ENCODE results near the gene MBD3. TPM values are rescaled to one million over a fixed set of nuclear protein-coding genes. Genes with fewer than 3 reads are reported as not detected.
"Not testable (repeated sequence)": the region's sequence is repeated elsewhere in the genome, so short reads cannot be mapped to it uniquely, and the experiment has no call there.

The MBD3 gene
- total RNA-seq, 1 donor from 2014 or later, result 88.9 TPM

GRCh38 chr19:1534972-1535371, 57.7 kb downstream of the MBD3 start:
- DNase-seq, result no peak

DNA sequence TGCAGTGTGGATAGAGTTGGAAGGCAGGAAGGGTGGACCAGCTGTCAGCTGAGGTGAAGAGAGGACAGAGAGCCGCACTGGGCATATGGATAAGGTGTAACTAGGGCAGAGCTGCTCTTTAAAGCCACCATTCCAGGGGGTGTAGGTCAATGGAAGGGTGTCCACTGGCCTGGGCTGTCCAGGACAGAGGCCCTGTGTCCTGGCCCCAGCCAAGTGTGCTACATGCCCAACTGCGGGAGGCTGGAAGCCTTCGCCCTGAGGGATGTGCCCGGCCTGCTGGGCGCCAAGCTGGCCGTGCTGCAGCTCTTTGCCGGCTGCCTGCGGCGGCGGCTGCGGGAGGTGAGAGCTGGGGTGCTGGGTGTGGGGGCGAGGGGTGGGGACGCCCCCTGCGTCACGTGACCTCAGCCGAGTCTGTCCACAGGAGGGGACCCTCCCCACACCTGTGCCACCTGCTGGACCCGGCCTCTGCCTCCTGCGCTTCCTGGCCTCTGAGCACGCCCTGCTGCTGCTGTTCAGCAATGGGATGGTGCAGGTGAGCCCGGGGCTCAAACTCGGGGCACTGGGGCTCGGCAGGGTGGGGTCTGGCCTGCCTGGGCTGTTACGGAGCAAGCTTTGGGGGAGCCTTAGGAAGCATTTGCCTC, 59.0 kb downstream of the MBD3 start:
- no peak for DNase-seq

DNA sequence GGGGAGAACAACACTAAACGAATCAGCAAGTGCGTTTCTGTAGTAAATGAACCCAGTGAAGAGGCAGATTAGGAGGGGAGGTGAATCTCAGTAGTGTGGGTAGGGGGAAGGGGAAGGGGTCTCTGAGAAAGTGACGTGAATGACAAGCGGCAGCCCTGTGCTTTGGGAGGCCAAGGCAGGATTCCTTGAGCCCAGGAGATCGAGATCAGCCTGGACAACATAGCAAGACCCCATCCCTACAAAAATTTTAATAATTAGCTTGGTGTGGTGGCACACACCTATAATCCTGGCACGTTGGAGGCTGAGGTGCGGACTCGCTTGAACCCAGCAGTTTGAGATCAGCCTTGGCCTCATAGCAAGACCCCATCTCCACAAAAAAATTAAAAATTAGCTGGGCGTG, 60.7 kb downstream of the MBD3 start:
- no peak for DNase-seq

- DNase-seq, result no peak
These were observed 61.1 kb downstream of the MBD3 start for GRCh38 chr19:1531587-1531986.

DNA sequence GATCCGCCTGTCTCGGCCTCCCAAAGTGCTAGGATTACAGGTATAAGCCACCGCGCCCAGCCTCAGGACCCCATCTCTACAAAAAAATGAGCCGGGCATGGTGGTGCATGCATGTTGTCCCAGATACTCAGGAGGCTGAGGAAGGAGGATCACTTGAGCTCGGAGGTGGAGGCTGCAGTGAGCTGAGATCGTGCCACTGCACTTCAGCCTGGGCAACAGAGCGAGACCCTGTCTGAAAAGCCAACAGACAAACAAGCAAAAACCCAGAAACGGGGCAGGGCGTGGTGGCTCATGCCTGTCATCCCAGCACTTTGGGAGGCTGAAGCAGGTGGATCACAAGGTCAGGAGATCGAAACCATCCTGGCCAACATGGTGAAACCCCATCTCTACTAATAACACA, 61.8 kb downstream of the MBD3 start:
- DNase-seq, result not testable (repeated sequence)

DNA sequence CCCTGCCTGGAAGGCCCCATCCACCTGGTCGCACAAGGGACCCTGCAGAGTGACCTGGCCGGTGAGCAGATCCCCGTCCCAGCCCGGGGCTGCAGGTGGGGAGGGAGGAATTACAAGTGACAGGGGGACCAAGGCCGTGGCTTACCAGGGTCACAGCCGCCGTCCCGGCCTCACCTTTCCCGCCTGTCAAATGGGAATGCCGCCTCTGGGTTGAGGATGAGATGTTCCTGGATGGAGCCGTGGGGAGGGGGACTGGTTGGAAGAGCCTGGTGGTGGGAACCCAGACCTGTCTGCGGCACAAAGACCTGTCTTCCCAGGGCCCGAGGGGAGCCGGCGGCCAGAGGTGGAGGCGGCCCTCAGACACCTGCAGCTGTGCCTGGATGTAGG, 63.2 kb downstream of the MBD3 start:
- no peak for DNase-seq

GRCh38 chr19:1528596-1529429, 63.9 kb downstream of the MBD3 start:
- DNase-seq, result no peak

DNA sequence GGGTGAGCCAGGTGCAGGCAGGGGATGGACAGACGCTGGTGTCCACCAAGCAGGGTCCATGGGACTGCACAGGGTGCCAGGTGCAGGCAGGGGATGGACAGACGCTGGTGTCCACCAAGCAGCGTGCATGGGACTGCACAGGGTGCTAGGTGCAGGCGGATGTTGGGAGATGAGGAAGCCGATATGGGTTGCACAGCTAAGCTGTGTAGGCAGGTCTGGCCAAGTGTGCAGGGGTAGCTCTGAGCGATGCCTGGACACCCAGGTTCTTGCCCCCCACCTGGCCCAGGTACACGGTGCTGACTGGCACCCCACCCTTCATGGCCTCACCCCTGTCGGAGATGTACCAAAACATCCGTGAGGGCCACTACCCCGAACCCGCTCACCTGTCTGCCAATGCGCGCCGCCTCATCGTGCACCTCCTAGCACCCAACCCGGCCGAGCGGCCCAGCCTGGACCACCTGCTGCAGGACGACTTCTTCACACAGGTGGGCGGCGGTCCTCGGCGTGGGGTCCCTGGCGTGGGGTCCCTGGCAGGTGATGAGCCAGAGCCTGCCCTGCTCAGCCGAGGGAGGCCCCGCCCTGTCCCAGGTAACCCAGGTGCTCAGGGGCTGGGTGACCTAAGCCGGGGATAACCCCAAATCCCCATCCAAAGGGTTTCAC, 64.9 kb downstream of the MBD3 start:
- no peak for DNase-seq

GRCh38 chr19:1526979-1527649, 65.6 kb downstream of the MBD3 start:
- DNase-seq, result no peak

DNA sequence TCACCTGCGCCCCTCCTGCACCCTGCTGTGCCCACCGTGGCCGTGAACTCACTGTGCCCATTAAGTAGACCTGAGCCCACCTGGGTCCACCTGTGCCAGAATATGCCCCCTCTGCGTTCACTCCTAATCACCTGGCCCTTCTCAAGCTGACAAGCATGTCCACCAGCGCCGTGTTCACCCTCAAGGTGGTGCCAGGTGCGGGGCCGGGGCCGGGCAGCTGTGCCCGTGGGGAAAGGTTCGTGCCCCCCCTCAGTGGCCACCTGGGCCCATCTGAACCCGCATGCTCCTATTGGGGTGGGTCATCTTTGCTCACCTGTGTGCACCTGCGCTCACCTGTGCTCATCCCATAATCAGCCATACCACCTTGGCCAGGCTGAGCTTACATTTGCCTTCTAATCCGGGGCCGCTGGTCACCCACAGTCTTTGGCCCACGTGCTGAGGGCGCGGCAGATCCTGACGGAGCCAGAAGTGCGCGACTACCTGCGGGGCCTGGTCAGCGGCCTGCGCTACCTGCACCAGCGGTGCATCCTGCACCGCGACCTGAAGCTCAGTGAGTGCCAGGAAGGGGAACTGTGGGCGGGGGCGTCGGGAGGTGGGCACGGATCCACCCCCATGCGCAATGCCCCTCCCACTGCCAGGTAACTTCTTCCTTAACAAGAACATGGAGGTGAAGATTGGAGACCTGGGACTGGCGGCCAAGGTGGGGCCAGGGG, 66.4 kb downstream of the MBD3 start:
- no peak for DNase-seq

GRCh38 chr19:1525343-1525742, 67.3 kb downstream of the MBD3 start:
- no peak for DNase-seq

DNA sequence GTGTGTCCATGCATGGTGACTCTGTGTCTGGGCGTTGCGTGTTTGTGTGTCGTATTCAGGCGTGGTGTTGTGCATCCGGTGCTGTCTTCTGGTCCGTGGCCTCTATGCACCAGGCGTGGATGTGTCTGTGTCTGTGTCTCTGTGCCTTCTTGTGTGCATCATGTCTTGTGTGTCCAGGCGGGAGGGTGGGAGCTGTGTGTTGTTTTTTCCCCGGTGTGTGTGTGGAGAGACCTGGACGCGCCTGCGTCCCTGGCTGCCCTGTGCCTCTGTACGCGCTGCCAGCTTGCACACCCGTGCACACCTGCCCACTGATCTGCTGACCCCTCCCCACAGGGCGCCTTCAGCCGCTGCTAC, 67.7 kb downstream of the MBD3 start:
- no peak for DNase-seq

GRCh38 chr19:1524287-1524971, 68.2 kb downstream of the MBD3 start:
- DNase-seq, result no peak

Small RNAs within 50 kb of the gene (small RNA-seq; reads per million reads assigned to genes)
- not detected for gene AC005943.2 (ENCODE audit: low replicate concordance)
- not detected for gene RN7SL477P (ENCODE audit: low replicate concordance)
- gene RNU6-1223P (ENCODE audit: low replicate concordance), result not detected

Other genes starting within 250 kb of the MBD3 start
- gene NDUFS7, start 209.0 kb downstream of the MBD3 start, total RNA-seq, result 90.7 TPM
- 102 TPM for gene GAMT, start 191.3 kb downstream of the MBD3 start, total RNA-seq
- gene DAZAP1, start 185.3 kb downstream of the MBD3 start, total RNA-seq, result 55.9 TPM
- 585 TPM for gene RPS15, start 154.5 kb downstream of the MBD3 start, total RNA-seq
- 1.5 TPM for gene APC2, start 142.7 kb downstream of the MBD3 start, total RNA-seq
- gene C19orf25, start 113.7 kb downstream of the MBD3 start, total RNA-seq, result 14.6 TPM
- gene PCSK4, start 102.5 kb downstream of the MBD3 start, total RNA-seq, result 1.0 TPM
- 4.2 TPM for gene REEP6, start 101.7 kb downstream of the MBD3 start, total RNA-seq
- gene ADAMTSL5, start 79.8 kb downstream of the MBD3 start, total RNA-seq, result 9.0 TPM
- 0.51 TPM for gene PLK5, start 68.8 kb downstream of the MBD3 start, total RNA-seq
- 27.3 TPM for gene MEX3D, start 24.5 kb downstream of the MBD3 start, total RNA-seq
- 49.0 TPM for gene UQCR11, start 12.6 kb upstream of the MBD3 start, total RNA-seq
- 85.2 TPM for gene TCF3, start 59.8 kb upstream of the MBD3 start, total RNA-seq
- gene ONECUT3, start 160.6 kb upstream of the MBD3 start, total RNA-seq, result not detected
- 1.9 TPM for gene ATP8B3, start 219.4 kb upstream of the MBD3 start, total RNA-seq

Data from tongue (tissue), 3 donors.